HG03025 (cell line): Measurements from ENCODE around the gene LEMD2.

Experiments used
- ATAC-seq: cut with Tn5 transposase; IDR thresholded peaks from one replicate; pipeline ENCODE4 v1.9.1; 2021; ENCODE audit warnings: mild to moderate bottlenecking, moderate library complexity; ENCODE audit not compliant: unreplicated experiment, low FRiP score

Gene LEMD2

DNA sequence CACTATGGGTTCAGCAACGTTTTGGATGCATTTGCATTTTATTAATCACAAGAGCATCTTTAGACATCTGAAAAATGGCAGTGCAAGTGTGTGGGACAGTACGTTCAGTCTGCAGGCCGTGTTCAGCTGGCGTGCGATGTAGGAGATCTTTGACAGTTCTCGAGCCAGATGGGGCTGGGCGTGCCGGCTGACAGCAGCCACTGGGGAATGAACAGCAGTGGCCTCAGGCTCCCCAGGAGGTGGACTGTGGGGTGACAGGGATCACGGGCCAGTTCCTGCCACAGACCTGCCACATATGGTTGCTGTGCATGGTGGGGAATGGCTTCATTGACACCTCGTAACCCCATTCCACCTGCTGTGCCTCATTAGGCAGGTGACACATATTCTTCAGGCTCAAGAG, 31.3 kb upstream of the LEMD2 start:
- no peak for ATAC-seq

DNA sequence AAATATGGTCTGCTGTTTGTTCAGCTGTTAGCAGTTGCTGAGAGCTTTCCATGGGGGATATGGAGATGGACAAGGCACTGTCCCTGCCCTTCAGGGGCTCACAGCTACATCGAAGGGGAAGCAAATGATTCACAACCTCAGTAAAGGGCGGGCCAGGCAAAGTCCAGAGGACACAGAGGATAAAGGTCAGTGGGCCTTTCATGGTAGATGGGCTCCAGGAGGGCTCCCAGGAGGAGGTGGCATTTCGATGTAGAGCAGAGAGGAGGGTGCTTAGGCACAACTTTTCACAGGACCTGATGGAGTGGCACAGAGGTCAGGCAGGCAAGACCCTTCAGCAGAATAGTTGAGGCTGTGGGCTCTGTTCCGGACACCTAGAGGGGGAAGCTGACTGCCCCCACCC, 30.1 kb upstream of the LEMD2 start:
- ATAC-seq: no peak

DNA sequence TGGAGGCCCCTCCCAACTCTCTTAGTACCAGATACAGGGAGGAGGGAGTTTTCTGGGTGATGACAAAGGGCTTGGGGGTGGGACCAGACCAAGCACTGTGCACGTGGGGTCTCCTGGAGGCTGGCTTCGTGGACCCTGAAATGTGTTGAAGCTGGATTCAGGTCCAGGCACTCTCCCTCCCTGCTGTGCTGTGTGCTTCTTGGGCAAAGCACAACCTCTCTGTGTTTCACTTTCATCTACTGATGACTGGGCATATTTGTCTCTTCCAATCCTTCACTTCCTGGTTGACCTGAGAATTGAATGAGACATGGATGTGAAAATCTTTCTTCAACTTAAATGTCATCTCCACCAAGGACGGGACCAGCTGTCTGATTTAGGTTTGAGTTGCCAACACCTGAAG, 29.4 kb upstream of the LEMD2 start:
- no peak for ATAC-seq

DNA sequence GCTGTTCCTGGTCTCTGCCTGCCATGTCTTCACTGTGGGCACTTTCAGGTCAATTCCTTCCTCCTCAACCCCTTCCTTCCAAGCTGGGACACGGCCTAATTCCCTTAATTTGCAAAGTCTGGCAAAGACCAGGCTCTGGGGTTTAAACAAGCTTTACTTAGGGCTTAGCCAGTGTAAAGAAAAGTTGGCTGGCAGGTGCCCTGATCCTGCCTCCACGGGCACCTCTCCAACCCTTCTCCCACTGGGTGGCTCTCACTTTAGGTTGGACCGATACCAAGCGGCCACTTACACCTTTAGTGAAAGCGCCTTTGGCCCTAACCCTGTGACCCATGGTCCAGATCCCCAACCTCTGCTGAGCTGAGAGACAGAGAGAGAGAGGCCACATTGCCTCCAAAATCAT, 28.6 kb upstream of the LEMD2 start:
- ATAC-seq: no peak

DNA sequence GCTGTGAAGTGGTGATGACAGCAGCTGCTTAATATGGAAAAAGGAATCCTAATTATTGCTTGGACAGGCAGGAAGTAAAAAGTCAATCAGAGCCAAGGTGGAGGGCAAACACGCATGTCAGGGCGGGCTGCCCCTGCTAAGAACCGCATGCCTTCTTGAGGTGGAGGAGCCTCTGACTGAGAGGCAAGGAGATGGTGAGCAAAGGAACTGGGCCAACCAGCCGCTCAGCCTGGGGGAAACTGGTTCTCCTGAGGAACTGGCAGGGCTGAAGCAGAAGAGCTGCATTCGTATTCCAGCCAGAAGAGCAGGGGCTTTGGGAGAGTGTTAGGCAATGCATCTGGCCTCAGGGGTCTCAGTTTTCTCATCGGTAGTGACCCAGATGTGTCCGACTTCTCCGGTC, 28.0 kb upstream of the LEMD2 start:
- ATAC-seq: no peak

DNA sequence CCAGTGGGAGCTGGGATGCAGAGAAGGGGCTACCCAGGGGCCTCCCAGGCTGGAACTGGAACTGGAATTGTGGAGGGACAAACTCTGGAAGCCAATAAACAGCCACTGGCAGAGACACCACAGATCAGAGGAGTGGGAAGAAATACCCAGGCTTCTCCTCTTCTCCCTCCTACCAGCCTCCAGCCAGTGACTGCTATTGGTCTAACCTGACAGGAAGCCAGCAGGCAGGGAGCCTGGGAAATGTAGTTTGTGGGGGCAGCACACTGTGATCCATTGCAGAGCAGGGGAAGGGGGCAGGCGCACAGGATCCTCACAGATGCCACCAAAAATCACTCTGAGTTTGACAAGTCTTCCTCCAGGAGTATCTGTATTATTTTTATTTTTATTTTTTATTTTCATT, 26.9 kb upstream of the LEMD2 start:
- ATAC-seq: no peak

DNA sequence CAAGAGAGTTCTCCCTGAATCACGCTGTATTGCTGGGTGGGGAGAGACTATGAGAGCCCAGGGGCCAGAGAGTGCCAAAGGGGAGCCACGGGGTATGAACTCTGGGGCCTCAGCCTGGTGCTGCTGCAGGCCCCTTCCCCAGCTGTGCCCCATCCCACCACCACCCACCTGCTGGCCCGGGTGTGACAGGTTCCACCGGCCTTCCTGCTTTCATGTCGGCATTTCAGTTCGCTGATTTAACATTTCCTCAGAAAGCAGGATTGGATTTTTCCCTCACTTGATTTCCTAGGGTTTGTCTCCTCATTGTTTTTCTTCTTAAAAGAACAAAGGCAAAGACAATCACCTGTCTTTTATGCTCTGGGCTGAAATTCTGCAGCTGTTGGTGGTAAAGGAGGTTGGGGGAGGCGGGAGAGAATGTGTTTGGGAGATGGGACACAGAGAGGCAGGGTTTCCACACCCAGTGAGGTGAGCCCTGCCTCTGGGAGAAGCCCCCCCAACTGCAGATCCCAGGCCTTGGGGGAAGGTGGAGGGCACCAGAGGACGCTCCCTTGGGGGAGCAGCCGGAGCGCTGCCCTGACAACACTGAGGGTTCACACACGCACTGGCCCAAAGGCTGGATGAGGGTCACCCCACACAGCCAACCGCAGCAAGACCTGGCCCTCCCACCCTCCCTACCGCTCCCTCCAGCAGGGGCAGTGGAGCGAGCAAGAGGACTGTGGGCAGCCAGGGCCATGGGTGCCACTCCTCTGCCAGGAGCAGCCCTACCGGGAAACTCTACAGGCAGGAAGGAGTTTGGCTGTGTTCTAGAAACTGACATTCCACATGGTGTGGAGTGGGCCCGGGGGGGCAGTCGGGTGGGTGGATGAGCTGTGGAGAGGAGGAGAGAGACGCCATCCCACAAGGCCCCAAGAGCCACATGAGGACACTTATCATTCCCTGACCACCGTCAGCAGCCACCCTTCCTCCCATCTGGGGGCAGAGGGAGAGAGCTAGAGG, 25.4 kb upstream of the LEMD2 start:
- ATAC-seq: no peak

DNA sequence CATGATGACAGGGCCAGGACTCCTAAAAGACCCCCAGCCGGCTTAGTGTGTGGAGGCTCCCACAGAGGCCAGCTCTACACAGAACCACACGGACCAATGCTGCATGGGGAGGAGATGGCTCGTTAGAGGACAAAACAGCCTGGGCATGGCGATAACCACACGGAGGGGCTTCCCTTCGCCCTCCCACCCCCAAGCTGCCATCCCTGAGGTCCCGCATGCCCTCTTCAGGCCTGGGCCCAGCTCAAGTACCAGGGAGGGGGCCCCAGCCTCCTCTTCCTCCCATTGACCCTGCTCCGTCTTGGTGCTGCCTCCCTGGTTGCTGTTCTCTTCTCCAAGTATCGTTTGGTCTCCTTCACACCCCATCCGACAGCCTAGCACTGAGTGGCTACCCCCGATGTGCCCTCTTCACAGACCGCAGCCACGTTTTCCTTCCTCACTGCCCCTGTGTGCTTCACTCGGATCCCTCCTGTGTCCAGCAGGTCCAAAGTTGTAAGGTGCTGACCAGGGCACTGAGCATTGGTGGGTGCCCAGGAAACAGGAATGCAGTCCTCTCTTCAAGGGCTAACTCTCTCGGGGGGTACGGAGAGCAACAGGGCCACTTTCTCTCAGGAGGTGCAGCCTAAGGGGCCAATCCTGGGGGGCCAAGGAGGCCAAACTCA, 24.4 kb upstream of the LEMD2 start:
- no peak for ATAC-seq

DNA sequence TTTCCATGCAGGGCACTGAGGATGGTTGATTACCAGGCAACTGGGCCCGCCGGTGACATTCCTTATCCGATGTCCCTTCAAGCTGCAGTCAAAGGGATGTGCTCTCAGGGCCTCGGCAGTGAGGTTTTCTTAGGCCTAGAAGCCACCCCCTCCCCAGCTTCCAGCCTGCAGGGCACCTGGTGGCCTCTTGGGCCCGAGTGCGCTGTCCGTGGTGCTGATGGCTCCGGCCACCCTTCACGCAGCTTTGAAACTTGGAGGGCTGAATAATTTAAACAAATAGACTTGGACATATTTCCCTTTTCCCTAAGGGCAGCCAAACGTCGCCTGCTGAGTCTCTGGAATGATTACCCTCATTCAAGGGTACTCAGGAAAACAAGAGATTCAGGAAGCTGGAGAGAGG, 23.7 kb upstream of the LEMD2 start:
- no peak for ATAC-seq

DNA sequence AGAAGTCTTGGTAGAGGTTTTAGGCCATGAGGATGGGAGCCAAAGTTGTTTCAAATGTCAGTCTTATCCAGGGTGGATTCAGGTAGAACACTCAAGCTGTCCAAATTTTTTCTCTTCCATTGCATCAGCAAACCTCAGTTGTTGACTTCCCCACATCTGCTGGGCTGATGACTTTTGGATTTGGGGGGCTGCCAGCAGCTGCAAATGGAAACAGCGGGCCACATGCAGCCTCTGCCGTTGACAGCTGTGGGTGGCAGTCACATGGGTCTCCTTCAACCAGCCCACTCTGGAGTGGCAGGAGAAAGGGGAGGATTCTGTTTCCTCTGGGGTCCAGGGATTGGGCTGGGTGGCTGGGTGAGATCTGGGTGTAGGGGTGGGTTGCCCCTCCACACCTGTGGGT, 20.7 kb upstream of the LEMD2 start:
- ATAC-seq: no peak

DNA sequence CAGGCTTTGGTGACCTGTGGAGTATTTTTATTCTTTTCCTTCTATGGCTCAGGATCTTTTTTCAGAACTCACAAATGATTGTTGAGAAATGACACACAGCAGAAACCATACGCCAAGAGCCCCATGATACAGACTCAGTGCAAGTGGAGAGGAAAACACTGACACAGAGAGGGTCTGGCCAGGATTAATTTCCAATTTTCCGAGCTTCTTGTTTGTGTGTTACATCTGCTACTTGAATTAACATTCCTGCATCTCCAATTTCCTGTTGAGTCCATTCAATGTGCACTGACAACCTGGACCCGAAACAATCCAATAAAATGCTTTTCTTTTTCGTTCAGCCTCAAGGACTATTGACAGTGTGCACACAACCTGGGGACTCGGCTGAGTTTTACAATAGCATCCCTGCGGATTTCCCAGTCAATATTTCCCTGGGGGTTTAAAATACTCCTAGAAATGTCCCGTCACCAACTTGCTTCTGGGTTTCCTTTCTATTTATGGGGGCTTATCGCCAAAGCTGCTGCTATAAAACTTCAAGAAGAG, 19.8 kb upstream of the LEMD2 start:
- ATAC-seq: no peak

DNA sequence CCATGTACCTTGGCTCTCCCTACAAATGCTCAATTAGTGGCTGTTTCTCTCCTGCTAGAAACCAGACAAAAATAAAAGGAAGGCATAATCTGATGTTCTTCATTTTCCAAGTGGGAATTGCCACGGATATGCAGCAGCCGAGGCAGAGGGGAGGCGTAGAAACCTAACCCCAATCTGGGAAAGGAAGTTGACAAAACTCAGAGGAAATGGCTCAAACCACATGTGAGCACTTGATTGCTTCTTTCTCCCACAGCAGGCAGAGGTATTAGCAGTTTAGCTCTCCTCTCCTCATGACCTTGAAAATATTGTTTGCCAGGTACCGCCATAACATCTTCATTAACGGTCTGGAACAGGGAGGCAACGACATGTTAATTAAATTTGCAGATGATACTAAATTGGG, 18.7 kb upstream of the LEMD2 start:
- no peak for ATAC-seq

DNA sequence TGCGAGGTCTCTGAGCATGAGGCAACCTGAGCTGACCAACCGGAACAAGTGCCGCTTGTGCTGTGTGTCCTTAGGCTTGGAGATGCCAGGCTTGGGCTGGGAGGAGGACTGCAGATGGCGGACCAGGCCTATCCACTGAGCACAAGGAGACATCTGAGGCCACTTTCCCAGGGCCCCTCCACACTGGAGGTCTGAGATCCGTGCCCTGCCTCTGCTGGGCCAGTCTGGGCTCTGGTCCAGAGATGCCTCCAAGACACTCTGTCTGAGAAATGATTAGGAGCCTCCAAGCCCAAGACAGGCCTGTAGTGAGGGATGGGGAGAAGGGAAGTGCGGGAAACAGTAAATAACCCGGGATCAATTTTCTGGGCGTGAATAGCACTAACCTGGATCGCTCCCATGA, 17.9 kb upstream of the LEMD2 start:
- ATAC-seq: no peak

DNA sequence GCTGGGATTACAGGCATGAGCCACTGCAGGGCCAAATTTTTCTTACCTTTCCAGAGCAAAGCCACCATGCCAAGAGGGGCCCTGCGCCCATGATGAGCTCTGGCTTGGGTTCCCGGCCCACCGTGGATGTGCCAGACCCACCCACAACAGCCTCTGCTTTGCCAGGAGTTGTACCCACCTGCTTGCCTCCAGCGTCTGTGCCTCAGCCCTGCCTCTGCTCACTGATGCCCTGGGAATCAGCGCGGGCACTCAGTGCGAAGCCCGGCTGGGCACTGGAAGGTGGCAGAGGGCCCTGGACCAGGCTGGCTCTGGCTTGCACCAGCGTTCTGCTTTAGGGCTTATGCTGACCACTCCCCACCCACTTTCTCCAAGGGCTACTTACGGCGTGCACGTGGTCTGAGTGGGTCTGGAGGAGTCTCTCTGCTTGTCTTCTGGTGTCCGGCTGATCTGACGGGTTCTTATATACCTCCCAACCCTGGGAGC, 14.7 kb upstream of the LEMD2 start, which contains the start of gene MLN:
MLN (minus strand) TSS at position 433 of the 483 bp plus-strand sequence. CDS start 2,840 bp downstream, outside the sequence.
- no peak for ATAC-seq

DNA sequence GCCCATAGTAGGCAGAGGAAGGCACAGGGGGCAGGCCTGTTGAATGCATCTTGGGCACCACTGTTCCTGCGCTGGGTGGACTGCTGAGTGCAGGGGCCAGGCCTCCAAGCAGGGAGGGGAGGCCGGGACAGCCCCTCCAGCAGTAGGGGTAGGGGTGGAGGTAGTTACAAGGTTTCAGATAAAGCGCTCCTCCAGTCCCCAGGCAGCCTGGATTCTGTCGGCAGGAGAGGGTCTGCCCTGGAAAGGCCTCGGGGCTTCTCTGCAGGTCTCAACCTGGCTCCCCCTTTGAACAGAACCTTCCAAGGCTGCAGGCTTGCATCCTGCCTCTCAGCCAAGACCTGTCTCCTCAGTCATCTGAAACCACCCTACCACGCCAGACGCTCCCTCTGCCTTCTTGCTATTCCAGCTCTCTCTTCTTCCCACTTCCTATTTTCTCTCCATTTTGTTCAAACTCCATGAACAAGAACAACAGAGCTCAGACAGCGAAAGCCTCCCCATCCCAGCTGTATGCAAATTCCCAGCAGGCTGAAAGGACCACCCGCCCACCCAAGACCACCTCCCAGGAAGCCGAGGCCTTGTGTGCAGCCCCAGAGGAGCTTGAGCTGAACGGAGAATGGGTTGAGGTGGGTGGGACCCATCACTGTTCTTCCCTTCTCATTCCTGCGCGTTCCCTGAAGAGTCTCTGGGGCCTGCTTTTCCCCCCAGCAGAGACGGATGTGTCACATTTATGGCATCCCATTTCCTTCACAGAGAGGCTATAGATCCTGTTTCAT, 13.4 kb upstream of the LEMD2 start:
- ATAC-seq: no peak

DNA sequence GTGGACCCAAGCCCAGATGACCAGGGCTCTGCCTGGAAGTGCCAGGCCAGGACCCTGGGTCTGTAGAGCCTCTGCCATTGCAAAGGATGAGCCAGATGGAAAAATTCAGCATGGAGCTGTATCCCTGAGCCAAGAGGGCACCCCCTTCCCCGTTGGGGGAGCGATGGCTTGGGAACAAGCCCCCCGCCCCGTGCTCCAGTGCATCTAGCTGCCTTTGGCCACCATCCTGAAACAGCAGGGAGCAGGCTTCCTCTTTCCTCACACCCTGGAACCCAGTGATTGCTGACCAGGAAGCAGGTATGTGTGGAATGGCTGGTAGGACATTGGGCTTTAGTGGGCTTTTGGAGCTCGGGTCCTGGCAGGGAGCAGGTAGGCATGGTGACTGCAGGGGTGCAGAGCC, 12.7 kb upstream of the LEMD2 start:
- no peak for ATAC-seq

DNA sequence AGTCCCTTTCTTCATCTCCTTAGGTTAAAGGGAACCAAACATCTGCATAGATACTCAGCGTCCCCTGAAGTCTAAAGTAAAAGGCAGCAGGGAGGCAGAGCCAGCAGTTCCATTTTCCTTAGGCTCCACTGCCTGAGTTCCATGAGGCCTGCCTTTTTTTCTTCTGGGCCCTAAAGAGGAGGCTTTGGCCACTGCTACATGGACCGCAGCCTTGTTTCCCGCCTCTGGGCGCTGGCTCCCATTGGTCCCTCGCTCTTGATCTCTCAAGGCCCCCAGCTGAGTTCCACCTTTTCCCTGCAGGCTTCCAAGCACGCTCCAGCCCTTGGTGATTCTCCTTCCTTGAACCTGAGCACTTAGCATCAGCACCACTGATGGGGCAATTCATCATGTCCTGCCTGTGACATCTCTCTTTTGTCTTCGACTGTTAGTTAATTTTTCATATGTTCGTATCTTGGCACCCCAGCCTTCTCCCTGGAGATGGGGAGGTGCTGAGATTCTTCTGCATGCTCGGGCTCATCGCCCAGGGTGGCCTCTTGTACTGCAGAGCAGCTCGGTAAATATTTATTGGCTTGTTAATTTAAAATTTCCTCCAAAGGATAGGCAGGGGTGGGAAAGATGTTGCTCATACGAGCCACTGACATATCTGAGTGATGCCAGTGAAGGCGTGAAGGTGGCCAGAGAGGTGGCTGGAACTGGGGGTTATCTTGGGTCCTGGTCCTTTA, 11.5 kb upstream of the LEMD2 start:
- no peak for ATAC-seq

DNA sequence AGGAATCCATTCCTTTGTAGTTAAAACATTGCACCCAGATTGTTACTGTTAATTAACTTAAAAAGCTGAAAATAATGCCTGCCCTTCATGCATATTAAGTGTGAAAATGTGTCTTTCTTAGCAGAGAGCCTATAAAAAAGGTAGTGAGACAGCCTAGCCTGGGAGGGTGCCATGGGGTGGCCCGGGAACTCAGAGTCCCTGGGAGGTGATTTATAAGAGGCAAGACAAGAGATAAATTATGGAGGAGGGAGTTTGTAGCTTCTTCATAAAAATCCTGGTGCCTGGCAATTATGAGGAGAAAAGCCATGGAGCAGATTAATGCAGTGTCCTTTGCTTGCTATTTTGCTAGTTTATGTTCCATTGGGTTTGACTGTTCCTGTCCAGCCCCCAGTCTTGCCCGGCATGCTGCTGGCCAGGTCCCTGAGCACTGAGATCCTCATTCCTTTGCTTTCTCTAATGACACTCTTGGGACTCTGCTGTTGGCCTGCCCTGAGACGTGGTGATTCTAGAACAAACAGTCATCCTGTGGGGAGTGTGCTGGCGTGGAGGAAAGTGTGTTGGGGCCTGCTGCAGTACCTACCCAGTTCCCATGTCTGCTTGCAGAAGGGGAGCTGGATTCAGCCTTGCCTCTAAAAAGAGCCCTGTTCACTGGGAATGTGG, 10.7 kb upstream of the LEMD2 start:
- ATAC-seq: no peak

DNA sequence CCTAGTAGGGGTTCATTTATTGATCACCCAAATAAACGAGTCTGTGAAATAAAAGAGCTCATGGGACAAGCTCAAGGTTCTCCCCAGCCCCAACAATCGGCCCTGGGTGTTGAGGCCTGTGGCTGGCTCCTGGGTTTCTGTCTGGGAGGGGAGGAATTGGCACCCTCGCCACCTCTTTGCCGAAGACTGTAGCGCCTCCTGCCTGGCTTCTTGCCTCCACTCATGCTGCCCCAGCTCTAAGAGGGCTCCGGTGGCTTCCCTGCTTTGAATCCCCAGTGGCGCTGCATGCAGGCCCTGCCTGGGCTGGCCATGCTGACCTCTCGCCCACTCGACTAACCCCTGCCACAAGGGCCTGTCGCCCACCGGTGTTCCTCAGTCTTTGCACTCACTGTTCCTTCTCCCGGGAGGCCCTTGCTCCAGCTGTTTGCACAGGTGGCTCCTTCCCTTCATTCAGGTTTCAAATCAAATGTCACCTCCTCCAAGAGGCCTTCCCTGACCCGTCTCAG, 9.5 kb upstream of the LEMD2 start:
- no peak for ATAC-seq
